ENCODE results near the gene ADAMTS2.

GRCh38 chr5:179176166-179176565, 169.1 kb downstream of the ADAMTS2 start:
- TF ChIP-seq REST (IDR thresholded peaks at IDR 0.05; ENCODE audit: low read depth) (no peak), CEBPB (IDR thresholded peaks at IDR 0.05) (no peak), ZBTB7A (IDR thresholded peaks at IDR 0.05; ENCODE audit: low read depth) (no peak), RAD21 (IDR thresholded peaks at IDR 0.05; ENCODE audit: low read depth) (no peak), USF1 (IDR thresholded peaks at IDR 0.05) (no peak), MAX (IDR thresholded peaks at IDR 0.05) (no peak)
